ENCODE data around the gene KRT85.
"Not testable (repeated sequence)": the region's sequence is repeated elsewhere in the genome, so short reads cannot be mapped to it uniquely, and the experiment has no call there.

The KRT85 gene

GRCh38 chr12:52366738-52367485, at the start of gene KRT85:
TSS of gene KRT85 (minus strand) at chr12:52367481. CDS start at chr12:52367405, 76 bp downstream.
- no peak for DNase-seq

GRCh38 chr12:52416795-52417194, 49.5 kb upstream of the KRT85 start:
- no peak for DNase-seq

- DNase-seq = no peak
Measured at GRCh38 chr12:52415870-52416750, 48.8 kb upstream of the KRT85 start.

GRCh38 chr12:52414936-52415335, 47.7 kb upstream of the KRT85 start:
- no peak for DNase-seq

- DNase-seq = no peak
Measured at GRCh38 chr12:52413782-52414345, 46.6 kb upstream of the KRT85 start.

GRCh38 chr12:52413202-52413601, 45.9 kb upstream of the KRT85 start:
- no peak for DNase-seq

GRCh38 chr12:52411815-52412214, 44.5 kb upstream of the KRT85 start:
- DNase-seq = no peak

GRCh38 chr12:52410589-52411248, 43.4 kb upstream of the KRT85 start:
- not testable (repeated sequence) for DNase-seq

GRCh38 chr12:52407918-52408317, 40.6 kb upstream of the KRT85 start:
- no peak for DNase-seq

- DNase-seq = no peak
Measured at GRCh38 chr12:52405922-52406385, 38.7 kb upstream of the KRT85 start, which contains the start of gene KRT82. TSS of gene KRT82 (minus strand) at chr12:52406335. CDS start at chr12:52406277, 58 bp downstream.

- no peak for DNase-seq
Measured at GRCh38 chr12:52404951-52405350, 37.7 kb upstream of the KRT85 start.

GRCh38 chr12:52403561-52403960, 36.3 kb upstream of the KRT85 start:
- no peak for DNase-seq

- DNase-seq = no peak
Measured at GRCh38 chr12:52402873-52403540, 35.7 kb upstream of the KRT85 start.

- no peak for DNase-seq
Measured at GRCh38 chr12:52402377-52402776, 35.1 kb upstream of the KRT85 start.

GRCh38 chr12:52401926-52402325, 34.6 kb upstream of the KRT85 start:
- DNase-seq = no peak

- DNase-seq = no peak
Measured at GRCh38 chr12:52401526-52401925, 34.2 kb upstream of the KRT85 start.

- no peak for DNase-seq
Measured at GRCh38 chr12:52400906-52401305, 33.6 kb upstream of the KRT85 start.

GRCh38 chr12:52399756-52400155, 32.5 kb upstream of the KRT85 start:
- no peak for DNase-seq

GRCh38 chr12:52398176-52398575, 30.9 kb upstream of the KRT85 start:
- no peak for DNase-seq

- no peak for DNase-seq
Measured at GRCh38 chr12:52396656-52397055, 29.4 kb upstream of the KRT85 start.

- no peak for DNase-seq
Measured at GRCh38 chr12:52395761-52396434, 28.6 kb upstream of the KRT85 start.

Data from stimulated activated CD4-positive, alpha-beta T cell treated with anti-CD3 and anti-CD28 coated beads, Interleukin-4, amount 100 ng/mL, for 1 hour (primary cell).